Stomach (tissue), 4 donors: ENCODE results near the gene LRRC71.

Experiments
- POLR2A ChIP-seq, 4 donors: fragments of 450-650 bp; IDR thresholded peaks; one replicate each; pipeline ENCODE4 v1.6.1; 2016; ENCODE audit warnings: antibody characterized with exemption in 4 of 4, control low read depth in 2 of 4, mild to moderate bottlenecking in 1 of 4, moderate library complexity in 1 of 4
- TF ChIP-seq, protein P1 (sequence below), 7 experiments: fragments of 450-650 bp in 4 of 7; fragments of 200-600 bp in 3 of 7; sonication (generic) in 3 of 7; IDR thresholded peaks; one replicate each; pipeline ENCODE4 v1.5.1; 2016 to 2019; ENCODE audit warnings: antibody characterized with exemption in 7 of 7, control low read depth in 2 of 7, mild to moderate bottlenecking in 1 of 7

DNA sequence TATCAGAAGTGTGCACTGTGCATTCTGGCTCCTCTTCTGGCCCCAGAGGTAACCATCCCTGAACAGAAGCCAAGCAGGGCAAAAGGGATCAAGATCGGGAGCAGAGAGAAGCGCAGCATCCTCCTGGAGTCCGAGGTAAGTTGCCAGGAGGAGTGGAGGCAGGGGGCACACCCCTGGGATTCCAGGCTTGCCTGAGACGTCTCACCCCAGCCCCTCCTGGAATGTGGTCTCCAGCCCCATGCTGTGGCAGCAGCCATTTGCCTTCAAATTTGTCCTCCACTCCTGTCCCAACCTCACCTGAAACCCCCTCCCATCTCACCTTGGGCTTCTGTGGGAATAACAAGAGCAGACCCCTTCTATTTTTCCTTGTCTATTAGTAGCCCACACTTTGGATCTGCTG lies 10.1 kb downstream of the LRRC71 start:
- TF ChIP-seq, protein P1, sequence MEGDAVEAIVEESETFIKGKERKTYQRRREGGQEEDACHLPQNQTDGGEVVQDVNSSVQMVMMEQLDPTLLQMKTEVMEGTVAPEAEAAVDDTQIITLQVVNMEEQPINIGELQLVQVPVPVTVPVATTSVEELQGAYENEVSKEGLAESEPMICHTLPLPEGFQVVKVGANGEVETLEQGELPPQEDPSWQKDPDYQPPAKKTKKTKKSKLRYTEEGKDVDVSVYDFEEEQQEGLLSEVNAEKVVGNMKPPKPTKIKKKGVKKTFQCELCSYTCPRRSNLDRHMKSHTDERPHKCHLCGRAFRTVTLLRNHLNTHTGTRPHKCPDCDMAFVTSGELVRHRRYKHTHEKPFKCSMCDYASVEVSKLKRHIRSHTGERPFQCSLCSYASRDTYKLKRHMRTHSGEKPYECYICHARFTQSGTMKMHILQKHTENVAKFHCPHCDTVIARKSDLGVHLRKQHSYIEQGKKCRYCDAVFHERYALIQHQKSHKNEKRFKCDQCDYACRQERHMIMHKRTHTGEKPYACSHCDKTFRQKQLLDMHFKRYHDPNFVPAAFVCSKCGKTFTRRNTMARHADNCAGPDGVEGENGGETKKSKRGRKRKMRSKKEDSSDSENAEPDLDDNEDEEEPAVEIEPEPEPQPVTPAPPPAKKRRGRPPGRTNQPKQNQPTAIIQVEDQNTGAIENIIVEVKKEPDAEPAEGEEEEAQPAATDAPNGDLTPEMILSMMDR (IDR thresholded peaks at IDR 0.05) = no peak
- no peak for TF ChIP-seq POLR2A (IDR thresholded peaks at IDR 0.05)
